ENCODE data around the gene NRTN. TPM values are rescaled to one million over a fixed set of nuclear protein-coding genes. Genes with fewer than 3 reads are reported as not detected.
"Not testable (repeated sequence)": the region's sequence is repeated elsewhere in the genome, so short reads cannot be mapped to it uniquely, and the experiment has no call there.

NRTN gene
- polyA plus RNA-seq, 1 donor from 2014 or later: 0.62 TPM

- H3F3A ChIP-seq (ENCODE audit: insufficient read depth, low read length, poor library complexity, severe bottlenecking): no peaks in the 10 kb centered on the region
- no peak overlapping the region for H3K27ac ChIP-seq (ENCODE audit: low read length)
- H4K20me1 ChIP-seq (ENCODE audit: insufficient read depth): no peaks in the 10 kb centered on the region
- H3K27me3 ChIP-seq (ENCODE audit: insufficient read depth, low read depth, low read length): no peaks in the 10 kb centered on the region
- H3K4me2 ChIP-seq (ENCODE audit: low read length): no peak overlapping the region
- H3K9me3 ChIP-seq (ENCODE audit: low read length): no peaks in the 10 kb centered on the region
- no peak overlapping the region for H3K9ac ChIP-seq (ENCODE audit: low read length)
- H2AFZ ChIP-seq (ENCODE audit: low read depth, low read length): no peak overlapping the region
- no peak overlapping the region for H3K4me3 ChIP-seq (ENCODE audit: low read length)
- TF ChIP-seq MXI1 (conservative IDR thresholded peaks at IDR 0.05; ENCODE audit: poor library complexity, severe bottlenecking): no peak
- no peak for TF ChIP-seq EZH2 (IDR thresholded peaks at IDR 0.05; ENCODE audit: borderline replicate concordance, insufficient read depth, low read length, poor library complexity, severe bottlenecking)
- no peak for TF ChIP-seq SMC3 (conservative IDR thresholded peaks at IDR 0.05; ENCODE audit: poor library complexity)
- no peak for TF ChIP-seq TAF1 (IDR thresholded peaks at IDR 0.05; ENCODE audit: low read depth)
- no peak for TF ChIP-seq CTCF (IDR thresholded peaks at IDR 0.05; ENCODE audit: poor library complexity, severe bottlenecking)
- TF ChIP-seq, protein P1, sequence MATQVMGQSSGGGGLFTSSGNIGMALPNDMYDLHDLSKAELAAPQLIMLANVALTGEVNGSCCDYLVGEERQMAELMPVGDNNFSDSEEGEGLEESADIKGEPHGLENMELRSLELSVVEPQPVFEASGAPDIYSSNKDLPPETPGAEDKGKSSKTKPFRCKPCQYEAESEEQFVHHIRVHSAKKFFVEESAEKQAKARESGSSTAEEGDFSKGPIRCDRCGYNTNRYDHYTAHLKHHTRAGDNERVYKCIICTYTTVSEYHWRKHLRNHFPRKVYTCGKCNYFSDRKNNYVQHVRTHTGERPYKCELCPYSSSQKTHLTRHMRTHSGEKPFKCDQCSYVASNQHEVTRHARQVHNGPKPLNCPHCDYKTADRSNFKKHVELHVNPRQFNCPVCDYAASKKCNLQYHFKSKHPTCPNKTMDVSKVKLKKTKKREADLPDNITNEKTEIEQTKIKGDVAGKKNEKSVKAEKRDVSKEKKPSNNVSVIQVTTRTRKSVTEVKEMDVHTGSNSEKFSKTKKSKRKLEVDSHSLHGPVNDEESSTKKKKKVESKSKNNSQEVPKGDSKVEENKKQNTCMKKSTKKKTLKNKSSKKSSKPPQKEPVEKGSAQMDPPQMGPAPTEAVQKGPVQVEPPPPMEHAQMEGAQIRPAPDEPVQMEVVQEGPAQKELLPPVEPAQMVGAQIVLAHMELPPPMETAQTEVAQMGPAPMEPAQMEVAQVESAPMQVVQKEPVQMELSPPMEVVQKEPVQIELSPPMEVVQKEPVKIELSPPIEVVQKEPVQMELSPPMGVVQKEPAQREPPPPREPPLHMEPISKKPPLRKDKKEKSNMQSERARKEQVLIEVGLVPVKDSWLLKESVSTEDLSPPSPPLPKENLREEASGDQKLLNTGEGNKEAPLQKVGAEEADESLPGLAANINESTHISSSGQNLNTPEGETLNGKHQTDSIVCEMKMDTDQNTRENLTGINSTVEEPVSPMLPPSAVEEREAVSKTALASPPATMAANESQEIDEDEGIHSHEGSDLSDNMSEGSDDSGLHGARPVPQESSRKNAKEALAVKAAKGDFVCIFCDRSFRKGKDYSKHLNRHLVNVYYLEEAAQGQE (IDR thresholded peaks at IDR 0.05; ENCODE audit: borderline replicate concordance): no peak
- TF ChIP-seq RAD21 (conservative IDR thresholded peaks at IDR 0.05): no peak
- TF ChIP-seq POLR2AphosphoS5 (IDR thresholded peaks at IDR 0.05): no peak
- no peak for TF ChIP-seq EP300 (conservative IDR thresholded peaks at IDR 0.05; ENCODE audit: poor library complexity, severe bottlenecking)
- H3K79me2 ChIP-seq (replicated peaks; ENCODE audit: insufficient read depth, low read length): no peaks in the 10 kb centered on the region
- no peaks in the 10 kb centered on the region for H3K36me3 ChIP-seq (ENCODE audit: insufficient read depth, low read length)
- no peaks in the 10 kb centered on the region for H3K9me2 ChIP-seq (ENCODE audit: insufficient read depth, low read length)
Observed at GRCh38 chr19:5870986-5871394, 66.1 kb downstream of the NRTN start.

- no peak overlapping the region for H3K4me2 ChIP-seq (ENCODE audit: low read length)
- TF ChIP-seq EP300 (conservative IDR thresholded peaks at IDR 0.05; ENCODE audit: poor library complexity, severe bottlenecking) (no peak), TAF1 (IDR thresholded peaks at IDR 0.05; ENCODE audit: low read depth) (no peak), EZH2 (IDR thresholded peaks at IDR 0.05; ENCODE audit: borderline replicate concordance, insufficient read depth, low read length, poor library complexity, severe bottlenecking) (no peak), SMC3 (conservative IDR thresholded peaks at IDR 0.05; ENCODE audit: poor library complexity) (no peak), POLR2AphosphoS5 (IDR thresholded peaks at IDR 0.05) (no peak), CTCF (IDR thresholded peaks at IDR 0.05; ENCODE audit: poor library complexity, severe bottlenecking) (no peak), RAD21 (conservative IDR thresholded peaks at IDR 0.05) (no peak), MXI1 (conservative IDR thresholded peaks at IDR 0.05; ENCODE audit: poor library complexity, severe bottlenecking) (no peak)
- TF ChIP-seq, protein P1 (IDR thresholded peaks at IDR 0.05; ENCODE audit: borderline replicate concordance): no peak
- no peaks in the 10 kb centered on the region for H3K9me3 ChIP-seq (ENCODE audit: low read length)
- H3K79me2 ChIP-seq (replicated peaks; ENCODE audit: insufficient read depth, low read length): no peaks in the 10 kb centered on the region
- H3K36me3 ChIP-seq (ENCODE audit: insufficient read depth, low read length): no peaks in the 10 kb centered on the region
- no peaks in the 10 kb centered on the region for H3K27me3 ChIP-seq (ENCODE audit: insufficient read depth, low read depth, low read length)
- H2AFZ ChIP-seq (ENCODE audit: low read depth, low read length): no peak overlapping the region
- H3K27ac ChIP-seq (ENCODE audit: low read length): no peak overlapping the region
- no peaks in the 10 kb centered on the region for H4K20me1 ChIP-seq (ENCODE audit: insufficient read depth)
- H3F3A ChIP-seq (ENCODE audit: insufficient read depth, low read length, poor library complexity, severe bottlenecking): no peaks in the 10 kb centered on the region
- no peaks in the 10 kb centered on the region for H3K9me2 ChIP-seq (ENCODE audit: insufficient read depth, low read length)
- no peak overlapping the region for H3K4me3 ChIP-seq (ENCODE audit: low read length)
- no peak overlapping the region for H3K9ac ChIP-seq (ENCODE audit: low read length)
Observed at GRCh38 chr19:5873617-5874199, 68.8 kb downstream of the NRTN start.

DNA sequence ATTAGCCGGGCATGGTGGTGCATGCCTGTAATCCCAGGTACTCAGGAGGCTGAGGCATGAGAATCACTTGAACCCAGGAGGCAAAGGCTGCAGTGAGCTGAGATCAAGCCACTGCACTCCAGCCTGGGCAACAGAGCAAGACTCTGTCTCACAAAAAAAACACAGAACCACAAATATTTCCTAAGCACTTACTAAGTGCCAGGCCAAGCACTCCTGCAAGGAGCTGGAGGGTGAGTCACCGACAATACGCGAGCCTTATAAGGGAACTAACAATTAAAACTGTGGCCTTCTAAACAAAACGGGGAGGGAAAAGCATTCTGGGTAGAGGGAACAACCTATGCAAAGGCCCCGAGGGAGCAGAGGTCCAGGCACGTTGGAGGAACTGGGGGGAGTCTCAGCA lies 69.6 kb downstream of the NRTN start:
- H3K27ac ChIP-seq (ENCODE audit: low read length); H3K4me3 ChIP-seq (ENCODE audit: low read length); H3K36me3 ChIP-seq (ENCODE audit: insufficient read depth, low read length); H3K9me2 ChIP-seq (ENCODE audit: insufficient read depth, low read length); H3K9me3 ChIP-seq (ENCODE audit: low read length); H2AFZ ChIP-seq (ENCODE audit: low read depth, low read length); H3K9ac ChIP-seq (ENCODE audit: low read length); H3K27me3 ChIP-seq (ENCODE audit: insufficient read depth, low read depth, low read length); H4K20me1 ChIP-seq (ENCODE audit: insufficient read depth); H3K4me2 ChIP-seq (ENCODE audit: low read length); H3K79me2 ChIP-seq (replicated peaks; ENCODE audit: insufficient read depth, low read length); H3F3A ChIP-seq (ENCODE audit: insufficient read depth, low read length, poor library complexity, severe bottlenecking): not testable (repeated sequence)
